Activated CD4-positive, alpha-beta T cell treated with anti-CD3 and anti-CD28 coated beads for 36 hours (primary cell): ENCODE measurements around the gene DAP. TPM values are rescaled to one million over a fixed set of nuclear protein-coding genes. Genes with fewer than 3 reads are reported as not detected.

Experiments
- ATAC-seq: fragments of 200-7000 bp; cut with Tn5 transposase; one replicate; pipeline ENCODE4 v1.10.0; 2021; ENCODE audit warnings: mild to moderate bottlenecking, moderate library complexity
- CTCF ChIA-PET: fragments of 350-600 bp; sonication (Branson Sonifier 250); formaldehyde crosslinking; loops from one replicate; lab custom pipeline; 2021; ENCODE audit warnings: antibody characterized with exemption; lab: Charles Lee
- POLR2A ChIA-PET: fragments of 350-600 bp; sonication (Branson Sonifier 250); formaldehyde crosslinking; loops from one replicate; lab custom pipeline; 2021; ENCODE audit warnings: antibody characterized with exemption, inconsistent platforms; lab: Charles Lee
- DNase-seq: peaks from one replicate; pipeline ENCODE4 v3.0.0-alpha.2; 2020
- H3K27ac Mint-ChIP-seq: one replicate; pipeline ENCODE4 v1.8.0; 2021; ENCODE audit warnings: mixed read lengths
- H3K27me3 Mint-ChIP-seq: one replicate; pipeline ENCODE4 v1.8.0; 2021; ENCODE audit warnings: mixed read lengths
- H3K36me3 Mint-ChIP-seq: one replicate; pipeline ENCODE4 v1.8.0; 2021; ENCODE audit warnings: low read depth, mixed read lengths
- H3K4me1 Mint-ChIP-seq: one replicate; pipeline ENCODE4 v1.8.0; 2021; ENCODE audit warnings: mixed read lengths
- H3K4me3 Mint-ChIP-seq: one replicate; pipeline ENCODE4 v1.8.0; 2021; ENCODE audit warnings: mild to moderate bottlenecking, moderate library complexity, mixed read lengths
- H3K9me3 Mint-ChIP-seq: one replicate; pipeline ENCODE4 v1.8.0; 2021; ENCODE audit warnings: low read depth, mixed read lengths
- intact Hi-C, 2 experiments: fragments of 100-400 bp; cut with DNase I in 1 of 2; cut with micrococcal nuclease in 1 of 2; formaldehyde crosslinking; loops; one replicate each; pipeline versions ENCODE4 v1.14.2 to v1.15.1; 2022 to 2024; cut with DNase I, micrococcal nuclease
- total RNA-seq, 2 experiments: library from RNA; stranded (reverse); gene quantifications; one replicate each; pipeline ENCODE4 v1.2.3, GENCODE V29; 2021

Gene DAP, protein sequence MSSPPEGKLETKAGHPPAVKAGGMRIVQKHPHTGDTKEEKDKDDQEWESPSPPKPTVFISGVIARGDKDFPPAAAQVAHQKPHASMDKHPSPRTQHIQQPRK
- 10 to 100 TPM; 41.4 to 44.0 TPM for total RNA-seq

DNA sequence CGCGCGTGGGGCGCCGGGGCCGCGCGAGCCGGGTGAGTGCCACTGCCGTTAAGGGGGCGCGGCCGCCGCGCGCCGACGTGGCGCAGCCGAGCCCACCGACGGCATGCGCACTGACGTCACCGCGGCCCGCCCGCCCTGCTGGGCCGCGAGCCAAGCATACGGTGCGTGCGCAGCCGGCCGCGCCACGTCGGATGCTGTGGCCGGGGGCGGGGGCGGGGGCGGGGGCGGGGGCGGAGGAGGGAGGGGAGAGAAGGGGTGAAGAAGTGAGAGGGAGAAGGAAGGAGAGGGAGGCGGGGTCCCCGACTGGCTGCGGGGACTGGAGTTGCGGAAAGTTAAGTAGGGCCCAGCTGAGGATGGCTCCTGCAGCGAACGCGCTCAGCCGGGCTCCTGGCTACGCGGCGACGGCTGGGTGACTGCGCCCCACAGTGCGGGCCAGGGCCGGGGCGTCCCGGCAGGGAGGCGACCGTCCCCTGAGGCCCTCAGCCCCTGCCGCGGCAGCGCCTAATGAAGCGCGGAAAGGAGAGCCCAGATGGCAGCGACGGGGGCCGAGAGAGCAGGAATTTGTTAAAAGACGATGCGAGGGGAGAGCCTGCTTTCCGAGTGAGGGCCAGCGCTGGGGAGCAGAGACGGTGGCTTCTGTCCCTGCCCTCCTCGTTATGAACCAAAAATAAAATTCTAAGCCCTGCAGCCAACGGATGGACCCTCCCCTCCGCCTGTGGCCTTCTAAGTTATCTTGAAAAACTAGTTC lies at the start of gene DAP:
DAP (minus strand) TSS at position 50 of the 748 bp plus-strand sequence. CDS start 166 bp downstream, outside the sequence.
- POLR2A ChIA-PET, result interaction anchor here (0.8 kb wide), 1 partner anchor 9 kb away, joined by 5 read pairs; no protein-coding TSS in a partner anchor

DNA sequence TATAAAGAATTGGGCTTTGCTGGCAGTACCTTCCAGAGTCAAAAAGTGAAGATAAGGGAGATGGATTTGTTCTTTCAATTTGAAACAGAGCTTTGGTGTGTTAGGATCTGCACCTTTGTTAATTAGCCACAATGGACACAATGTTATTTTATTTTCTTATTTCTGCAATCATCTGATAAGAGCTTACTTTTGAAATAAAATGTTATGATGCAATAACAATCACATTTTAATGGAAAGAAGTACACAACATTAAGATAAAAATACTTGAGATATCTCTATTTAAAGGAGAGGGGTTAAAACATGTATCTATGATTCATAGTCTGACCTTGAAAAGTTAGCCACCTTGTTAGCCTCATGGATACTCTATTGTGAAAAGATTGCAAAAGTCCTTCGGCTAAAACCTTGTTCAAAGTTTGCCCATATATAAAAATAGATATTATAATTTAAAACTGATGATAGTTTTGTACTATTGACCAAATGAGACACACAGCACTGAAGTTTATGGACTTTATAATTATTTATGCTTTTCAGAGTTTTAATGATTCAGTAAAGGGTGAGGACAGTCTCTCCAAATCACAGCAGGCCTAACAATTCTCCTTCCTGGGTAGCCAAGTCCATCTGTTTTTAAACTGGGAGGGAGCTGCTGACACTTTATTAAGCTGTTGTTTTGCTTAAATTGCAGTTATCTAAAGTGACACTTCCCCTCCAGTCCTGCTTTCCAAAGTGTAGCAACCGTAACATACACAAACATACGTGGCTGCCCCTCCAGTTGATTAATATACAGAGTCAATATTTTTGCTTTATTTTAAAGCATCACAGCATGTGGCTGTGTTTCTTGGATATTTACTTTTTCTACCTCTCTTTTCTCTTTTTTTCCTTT lies 47.6 kb upstream of the DAP start:
- no peak for ATAC-seq
- Mint-ChIP-seq H3K27ac (no peak overlapping the region), H3K27me3 (peaks cover 14% of the 10 kb centered on the region), H3K4me1 (no peaks in the 10 kb centered on the region), H3K4me3 (no peak overlapping the region), H3K36me3 (no peaks in the 10 kb centered on the region), H3K9me3 (no peaks in the 10 kb centered on the region)
- ChIA-PET CTCF (no interaction called here), POLR2A (no interaction called here)
- intact Hi-C loops, result no loop called here
- DNase-seq, result no peak

More for the DNA sequence above, at the start of gene DAP:
- ATAC-seq (peak; percentile 82), DNase-seq (peak; percentile 92)
- H3K4me1 Mint-ChIP-seq, result peaks cover 49% of the 10 kb centered on the region
- CTCF ChIA-PET, result interaction anchor here (0.6 to 0.7 kb wide), 2 partner anchors 116 to 134 kb away, joined by 3 to 4 read pairs; no protein-coding TSS in a partner anchor
- H3K27ac Mint-ChIP-seq, result peak within 1 kb of the TSS; percentile 90
- peaks cover 3% of the 10 kb centered on the region for H3K27me3 Mint-ChIP-seq
- peak within 1 kb of the TSS; percentile 83 for H3K4me3 Mint-ChIP-seq
- intact Hi-C loops, result loop anchor here (1.0 to 5.0 kb wide), 6 partner anchors 124 to 511 kb away; partner anchors contain the start of genes ANKRD33B (in 1 of the 2), CCT5 (in 1 of the 2), MARCHF6 (in 1 of the 2) and ROPN1L (in 1 of the 2)
- peaks cover 21% of the 10 kb centered on the region for H3K36me3 Mint-ChIP-seq
- H3K9me3 Mint-ChIP-seq, result no peaks in the 10 kb centered on the region

DNA sequence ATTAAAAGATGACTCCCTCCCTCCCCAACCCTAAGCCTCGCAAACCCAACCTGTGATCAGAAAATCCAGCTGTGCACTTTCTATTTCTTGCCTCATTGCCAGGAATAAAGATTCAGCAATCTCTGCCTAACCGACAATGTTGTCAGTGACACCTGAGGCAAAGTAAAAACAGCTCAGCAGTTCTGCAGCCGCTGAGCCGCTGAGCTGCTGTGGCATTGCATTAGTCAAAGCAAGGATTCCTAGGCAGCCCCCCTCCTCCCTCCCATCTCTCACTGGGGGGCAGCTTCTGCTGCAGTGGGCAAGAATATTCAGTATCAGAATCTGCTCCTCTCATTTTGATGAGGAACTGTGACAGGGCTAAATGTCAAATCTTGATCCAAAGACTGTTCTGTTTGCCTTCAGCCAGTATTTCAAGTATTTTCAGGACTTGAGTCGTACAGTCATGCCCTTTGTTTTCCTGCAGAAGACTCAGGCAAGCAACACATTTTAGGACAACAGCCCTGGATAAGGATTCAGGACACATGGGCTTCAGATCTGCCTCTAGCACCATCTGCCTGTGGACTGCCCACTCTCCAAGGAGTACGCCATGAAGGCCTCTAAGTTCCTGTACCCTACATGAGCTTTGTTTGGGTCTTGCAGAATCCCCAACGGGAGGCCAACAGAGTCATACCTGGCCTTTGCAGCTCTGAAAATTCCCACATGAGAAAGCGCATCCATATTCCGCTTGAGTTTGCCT lies 41.1 kb upstream of the DAP start:
- Mint-ChIP-seq H3K27me3 (peaks cover 18% of the 10 kb centered on the region), H3K27ac (no peak overlapping the region), H3K9me3 (no peaks in the 10 kb centered on the region), H3K4me3 (no peak overlapping the region), H3K36me3 (no peaks in the 10 kb centered on the region), H3K4me1 (peaks cover 2% of the 10 kb centered on the region)
- POLR2A ChIA-PET, result no interaction called here
- intact Hi-C loops, result no loop called here
- no peak for ATAC-seq
- no peak for DNase-seq
- CTCF ChIA-PET, result no interaction called here

DNA sequence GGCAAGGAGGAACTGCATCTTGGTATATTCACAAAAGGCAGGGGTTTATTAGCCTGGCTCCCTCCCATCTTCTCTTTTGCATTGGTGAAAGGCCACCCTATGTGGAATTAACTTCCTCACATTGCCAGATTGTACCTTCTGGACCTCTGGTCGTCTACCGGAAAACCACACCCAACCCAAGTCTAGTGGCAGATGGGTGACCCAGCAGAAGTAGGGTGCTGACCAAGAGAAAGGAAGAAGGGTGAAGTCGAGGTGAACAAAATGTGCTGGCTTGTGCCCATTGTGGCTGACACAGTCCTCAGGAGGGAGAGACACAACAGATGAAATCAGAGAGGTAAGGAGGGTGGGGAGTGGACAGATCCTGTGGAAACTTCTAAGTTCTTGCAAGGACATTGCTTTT lies 39.8 kb upstream of the DAP start:
- no peak overlapping the region for H3K4me3 Mint-ChIP-seq
- no peak for DNase-seq
- no peak for ATAC-seq
- CTCF ChIA-PET, result no interaction called here
- no peaks in the 10 kb centered on the region for H3K36me3 Mint-ChIP-seq
- intact Hi-C loops, result no loop called here
- no peak overlapping the region for H3K27ac Mint-ChIP-seq
- no peaks in the 10 kb centered on the region for H3K9me3 Mint-ChIP-seq
- H3K4me1 Mint-ChIP-seq, result peaks cover 4% of the 10 kb centered on the region
- POLR2A ChIA-PET, result no interaction called here
- H3K27me3 Mint-ChIP-seq, result peaks cover 19% of the 10 kb centered on the region

DNA sequence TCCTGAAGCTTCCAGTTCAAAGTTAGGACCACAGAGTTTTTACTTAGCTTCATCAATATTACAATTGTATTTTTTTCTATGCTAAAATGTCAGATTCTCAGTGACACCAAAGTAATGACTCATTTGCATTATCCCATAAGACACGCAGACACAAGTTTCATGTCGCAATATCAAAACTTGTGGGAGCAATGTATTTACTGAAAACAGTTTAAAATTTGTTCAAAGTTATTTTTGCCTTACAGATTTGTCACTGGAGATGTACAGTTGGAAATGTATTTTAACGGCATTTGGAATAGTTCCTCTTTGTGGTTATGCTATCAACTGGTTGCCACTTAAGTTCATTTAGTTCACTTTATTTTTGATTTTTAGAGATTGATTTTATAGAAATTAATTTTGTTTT lies 36.2 kb upstream of the DAP start:
- Mint-ChIP-seq H3K27me3 (peaks cover 17% of the 10 kb centered on the region), H3K27ac (no peak overlapping the region), H3K4me1 (peaks cover 4% of the 10 kb centered on the region), H3K9me3 (no peaks in the 10 kb centered on the region), H3K4me3 (no peak overlapping the region), H3K36me3 (no peaks in the 10 kb centered on the region)
- intact Hi-C loops, result no loop called here
- DNase-seq (no peak), ATAC-seq (peak; percentile 57)
- ChIA-PET POLR2A (no interaction called here), CTCF (no interaction called here)

DNA sequence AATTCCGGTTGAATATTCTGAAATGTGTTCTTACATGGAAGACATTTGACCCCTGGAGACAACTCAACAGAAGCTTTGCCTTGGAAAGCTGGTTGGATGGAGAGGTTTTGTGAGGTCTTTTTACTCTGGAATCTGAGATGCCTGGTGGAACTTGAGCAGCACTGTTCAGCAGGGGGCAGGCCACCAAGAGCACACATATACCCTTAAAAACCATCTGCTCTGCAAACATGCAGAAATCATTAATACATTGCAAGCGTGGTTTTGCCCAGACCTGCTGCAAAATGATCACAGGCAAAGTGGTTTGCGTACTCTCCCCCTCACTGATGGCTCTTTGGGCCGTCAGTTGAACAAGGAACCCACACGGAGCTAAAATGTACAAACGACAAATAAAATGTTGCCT lies 32.8 kb upstream of the DAP start:
- DNase-seq (no peak), ATAC-seq (no peak)
- Mint-ChIP-seq H3K27me3 (peaks cover 6% of the 10 kb centered on the region), H3K27ac (no peak overlapping the region), H3K4me3 (no peak overlapping the region), H3K4me1 (peaks cover 4% of the 10 kb centered on the region), H3K9me3 (no peaks in the 10 kb centered on the region), H3K36me3 (no peaks in the 10 kb centered on the region)
- CTCF ChIA-PET, result no interaction called here
- intact Hi-C loops, result no loop called here
- POLR2A ChIA-PET, result interaction anchor here (0.6 kb wide), 1 partner anchor 109 kb away, joined by 4 read pairs; no protein-coding TSS in a partner anchor

DNA sequence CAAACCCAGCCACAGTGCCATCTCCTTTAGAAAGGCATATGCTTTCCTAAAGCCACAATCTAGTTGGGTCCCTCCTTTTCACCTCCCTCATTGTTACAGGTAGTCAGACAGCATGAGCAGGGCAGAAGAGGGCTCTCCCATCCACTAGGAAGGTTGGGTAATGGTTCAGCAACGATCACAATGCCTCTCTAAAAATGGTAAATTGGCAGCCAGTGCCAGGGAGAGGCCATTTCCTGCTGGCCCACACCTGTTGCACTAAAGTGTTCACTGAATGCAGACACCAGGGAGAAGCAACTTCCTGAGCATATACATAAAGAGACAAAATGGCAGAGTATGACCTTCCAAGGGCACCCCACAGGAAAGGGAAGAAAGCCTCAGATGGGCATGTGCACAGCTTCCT lies 31.3 kb upstream of the DAP start:
- Mint-ChIP-seq H3K27me3 (peaks cover 3% of the 10 kb centered on the region), H3K27ac (no peak overlapping the region), H3K36me3 (no peaks in the 10 kb centered on the region), H3K4me3 (no peak overlapping the region), H3K4me1 (peaks cover 4% of the 10 kb centered on the region), H3K9me3 (no peaks in the 10 kb centered on the region)
- ATAC-seq, result no peak
- POLR2A ChIA-PET, result no interaction called here
- intact Hi-C loops, result no loop called here
- CTCF ChIA-PET, result no interaction called here
- DNase-seq, result no peak

DNA sequence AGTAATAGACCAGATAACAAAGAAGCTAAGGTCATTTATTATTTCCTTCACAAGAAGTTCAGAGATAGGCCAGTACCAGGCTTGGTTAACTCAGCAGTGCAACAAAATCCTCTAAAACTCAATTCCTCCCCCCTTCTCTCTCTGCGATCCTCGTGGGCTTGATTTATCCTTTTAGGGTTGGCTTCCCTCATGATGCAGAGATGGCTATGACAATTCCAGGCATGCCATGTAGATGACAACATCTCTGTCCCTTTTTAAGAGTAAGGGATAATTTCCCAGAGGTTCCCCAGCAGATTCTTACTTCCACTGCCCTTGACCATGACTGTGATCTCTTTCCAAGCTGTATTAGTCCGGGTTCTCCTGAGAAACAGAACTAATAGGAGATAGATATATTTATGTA lies 28.7 kb upstream of the DAP start:
- no peak overlapping the region for H3K4me3 Mint-ChIP-seq
- CTCF ChIA-PET, result interaction anchor here (1.0 kb wide), 1 partner anchor 20 kb away, joined by 3 read pairs; no protein-coding TSS in a partner anchor
- DNase-seq (no peak), ATAC-seq (no peak)
- no peak overlapping the region for H3K27ac Mint-ChIP-seq
- no peaks in the 10 kb centered on the region for H3K4me1 Mint-ChIP-seq
- POLR2A ChIA-PET, result interaction anchor here (0.7 kb wide), 1 partner anchor 177 kb away, joined by 3 read pairs; no protein-coding TSS in a partner anchor
- no peaks in the 10 kb centered on the region for H3K9me3 Mint-ChIP-seq
- H3K36me3 Mint-ChIP-seq, result no peaks in the 10 kb centered on the region
- H3K27me3 Mint-ChIP-seq, result no peaks in the 10 kb centered on the region
- intact Hi-C loops, result no loop called here

DNA sequence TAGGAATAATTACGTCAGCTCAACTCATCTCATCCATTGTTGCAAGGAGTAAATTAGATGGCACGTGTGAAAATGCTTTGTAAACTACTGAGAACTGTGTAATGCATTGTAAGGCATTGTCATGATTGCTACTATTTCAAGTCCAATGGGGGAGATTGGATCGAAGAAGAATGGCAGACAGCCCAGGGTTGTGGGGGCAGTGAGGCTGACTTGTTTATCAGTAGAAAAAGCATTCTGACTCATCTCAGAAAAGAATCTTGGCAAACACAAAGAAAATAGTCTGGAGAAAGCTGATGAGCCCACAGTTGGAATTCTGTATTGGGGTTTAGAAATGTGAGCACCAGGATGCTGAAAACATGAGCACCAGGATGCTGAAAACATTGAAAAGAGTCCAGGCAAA lies 28.0 kb upstream of the DAP start:
- Mint-ChIP-seq H3K4me3 (no peak overlapping the region), H3K27me3 (no peaks in the 10 kb centered on the region), H3K4me1 (no peaks in the 10 kb centered on the region), H3K36me3 (no peaks in the 10 kb centered on the region), H3K9me3 (no peaks in the 10 kb centered on the region), H3K27ac (no peak overlapping the region)
- CTCF ChIA-PET, result interaction anchor here (1.0 kb wide), 1 partner anchor 20 kb away, joined by 3 read pairs; no protein-coding TSS in a partner anchor
- POLR2A ChIA-PET, result no interaction called here
- intact Hi-C loops, result no loop called here
- no peak for DNase-seq
- no peak for ATAC-seq

DNA sequence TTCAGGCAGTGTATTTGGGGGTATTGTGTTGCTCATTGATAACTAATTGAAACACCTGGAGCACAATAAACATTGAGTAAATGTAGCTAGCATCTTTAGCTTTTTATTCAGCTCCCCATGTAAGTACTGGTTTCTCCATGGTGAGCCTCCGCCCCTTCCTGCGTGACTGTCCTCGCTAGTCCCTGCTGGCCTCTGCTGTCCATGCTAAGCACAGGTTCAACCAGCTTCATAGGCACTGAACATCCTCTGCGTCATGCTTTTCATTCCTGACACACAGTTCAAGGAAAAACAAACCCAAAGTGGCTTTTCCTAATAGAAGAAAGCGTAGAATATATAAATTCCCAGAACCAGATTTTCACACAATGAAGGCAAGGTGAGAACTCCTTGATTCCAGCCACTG lies 27.3 kb upstream of the DAP start:
- Mint-ChIP-seq H3K4me1 (no peaks in the 10 kb centered on the region), H3K9me3 (no peaks in the 10 kb centered on the region), H3K4me3 (no peak overlapping the region), H3K36me3 (no peaks in the 10 kb centered on the region), H3K27ac (no peak overlapping the region), H3K27me3 (no peaks in the 10 kb centered on the region)
- intact Hi-C loops, result no loop called here
- no peak for ATAC-seq
- POLR2A ChIA-PET, result no interaction called here
- CTCF ChIA-PET, result interaction anchor here (0.6 kb wide), 1 partner anchor 98 kb away, joined by 3 read pairs; no protein-coding TSS in a partner anchor
- no peak for DNase-seq

DNA sequence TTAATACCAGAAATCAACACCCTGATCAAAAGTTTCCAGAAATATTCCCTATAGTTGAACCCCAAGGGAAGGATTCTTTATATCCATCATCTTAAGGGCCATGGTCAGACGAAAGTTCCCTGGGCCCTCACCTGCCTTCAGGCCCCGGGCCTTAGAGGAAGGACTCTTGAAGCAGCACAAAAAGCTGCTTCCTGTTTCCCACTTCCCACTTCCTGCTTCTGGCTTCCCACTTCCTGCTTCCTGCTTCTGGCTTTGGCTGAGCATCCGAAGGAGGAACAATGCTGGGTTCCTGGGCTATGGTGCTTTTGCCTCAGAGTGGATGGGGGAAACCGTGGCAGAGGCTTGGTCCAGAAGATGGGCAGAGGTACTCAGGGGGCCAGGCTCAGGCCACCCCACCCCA lies 25.8 kb upstream of the DAP start:
- no peak for DNase-seq
- Mint-ChIP-seq H3K4me1 (no peaks in the 10 kb centered on the region), H3K9me3 (no peaks in the 10 kb centered on the region), H3K27ac (no peak overlapping the region), H3K4me3 (no peak overlapping the region), H3K36me3 (no peaks in the 10 kb centered on the region), H3K27me3 (no peaks in the 10 kb centered on the region)
- POLR2A ChIA-PET, result no interaction called here
- ATAC-seq, result no peak
- CTCF ChIA-PET, result no interaction called here
- intact Hi-C loops, result no loop called here
